H1 (cell line): ENCODE measurements around the gene PTPRC. TPM values are rescaled to one million over a fixed set of nuclear protein-coding genes. Genes with fewer than 3 reads are reported as not detected.

ENCODE experiments used
- CHD7 ChIP-seq: fragments of 300-600 bp; sonication (generic); IDR thresholded peaks from 2 replicates; pipeline ENCODE4 v1.7.1; 2012; ENCODE audit warnings: low read length, moderate library complexity, mild to moderate bottlenecking, inconsistent platforms; ENCODE audit not compliant: insufficient replicate concordance
- CTBP2 ChIP-seq: IDR thresholded peaks from 2 replicates; pipeline ENCODE4 v1.7.0; 2011; ENCODE audit warnings: borderline replicate concordance, mild to moderate bottlenecking, moderate library complexity, mixed read lengths, low read length; ENCODE audit not compliant: insufficient read depth, insufficient read length
- polyA plus RNA-seq, 7 experiments: library from polyadenylated mRNA; depleted of rRNA in 3 of 7; stranded (reverse) in 5 of 7; unstranded in 2 of 7; fragments of >200 nt in 5 of 7; fragments of 200-250 nt in 2 of 7; gene quantifications; 1 replicate in 5 of 7; 2 replicates in 1 of 7; 4 replicates in 1 of 7; pipeline versions ENCODE4 v1.2.1 to v1.2.3, GENCODE V29; 2011 to 2013; ENCODE audit warnings: missing spikeins in 2 of 7, mixed read lengths in 2 of 7
- total RNA-seq: library from RNA; stranded (reverse); fragmentation: NEBNext Ultra II Directional; extraction: Animal tissue kit (Norgen Biotek cat#: 25700); gene quantifications from 2 replicates; pipeline ENCODE4 v1.2.1, GENCODE V29; 2021

PTPRC gene
- total and polyA plus RNA-seq, 2 of the 8 experiments (the other 6 are each of a cell fraction or from before 2014, with no cell fraction given): 0.05 TPM; not detected in 1

GRCh38 chr1:198681831-198682759, 43.3 kb downstream of the PTPRC start (continued):
- no peak for TF ChIP-seq CHD7
- TF ChIP-seq CTBP2: no peak
